ENCODE data around the gene NUMB.
"Not testable (repeated sequence)": the region's sequence is repeated elsewhere in the genome, so short reads cannot be mapped to it uniquely, and the experiment has no call there.

Gene NUMB

DNA sequence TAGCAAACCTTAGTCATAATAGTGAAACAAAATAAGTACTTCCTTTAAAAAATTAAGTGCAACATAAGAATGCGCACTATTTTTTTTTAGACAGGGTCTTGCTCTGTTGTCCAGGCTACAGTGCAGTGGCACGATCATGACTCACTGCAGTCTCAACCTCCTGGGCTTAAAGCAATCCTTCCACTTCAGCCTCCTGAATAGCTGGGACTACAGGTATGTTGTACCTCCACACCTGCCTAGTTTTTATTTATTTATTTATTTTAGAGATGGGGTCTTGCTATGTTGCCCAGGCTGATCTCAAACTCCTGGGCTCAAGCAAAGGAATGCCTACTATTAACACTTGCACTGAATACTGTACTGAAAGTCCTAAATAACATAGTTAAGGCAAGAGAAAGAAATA is 93.8 kb downstream of the NUMB start:
- DNase-seq (ENCODE audit: low spot score): no peak

DNA sequence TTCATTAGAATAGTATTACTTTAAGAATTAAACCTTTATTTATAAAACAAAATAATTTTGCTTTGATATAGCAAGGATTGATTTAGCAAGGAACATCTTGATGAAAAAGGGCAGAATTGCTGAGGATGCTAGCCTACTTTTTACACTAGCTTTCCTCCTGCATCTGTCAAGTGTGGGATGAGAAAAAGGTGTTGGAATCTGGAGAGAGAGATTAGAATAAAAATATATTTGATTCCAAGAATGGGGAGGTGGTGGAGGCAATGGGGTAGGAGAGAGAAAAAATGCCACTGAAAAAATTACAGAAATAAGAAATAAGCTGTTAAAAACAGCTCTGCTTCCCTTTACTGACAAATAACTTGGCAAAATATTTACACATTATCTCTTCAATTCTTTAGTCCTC is 98.9 kb downstream of the NUMB start:
- DNase-seq (ENCODE audit: low spot score): no peak

DNA sequence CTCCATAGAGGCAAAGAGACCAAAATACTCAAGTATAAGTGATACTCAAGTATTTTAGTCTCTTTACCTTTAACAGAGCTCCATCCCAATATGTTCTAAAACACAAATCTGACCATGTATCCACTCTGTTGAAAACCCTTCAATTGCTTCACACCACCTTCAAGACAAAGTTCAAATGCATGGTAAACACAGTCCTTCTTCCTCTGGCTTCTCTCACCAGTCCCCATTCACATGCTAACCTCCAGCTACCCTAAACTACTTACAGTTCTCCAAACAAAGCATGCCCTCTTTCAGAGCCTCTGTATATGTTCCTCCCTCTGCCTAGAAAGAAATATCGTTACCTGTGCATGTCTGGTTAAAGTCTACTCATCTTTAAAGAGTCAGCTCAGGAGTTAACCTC is 100.2 kb downstream of the NUMB start:
- no peak for DNase-seq (ENCODE audit: low spot score)

DNA sequence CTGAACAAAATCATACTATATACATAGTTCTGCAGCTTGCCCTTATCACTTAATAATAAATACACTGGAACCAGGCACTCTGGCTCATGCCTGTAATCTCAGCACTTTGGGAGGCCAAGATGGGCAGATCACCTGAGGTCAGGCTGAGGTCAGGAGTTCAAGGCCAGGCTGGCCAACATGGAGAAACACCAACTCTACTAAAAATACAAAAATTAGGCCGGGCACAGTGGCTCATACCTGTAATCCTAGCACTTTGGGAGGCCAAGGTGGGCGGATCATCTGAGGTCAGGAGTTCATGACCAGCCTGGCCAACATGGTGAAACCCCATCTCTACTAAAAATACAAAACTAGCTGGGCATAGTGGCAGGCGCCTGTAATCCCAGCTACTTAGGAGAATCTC is 109.3 kb downstream of the NUMB start:
- DNase-seq (ENCODE audit: low spot score): not testable (repeated sequence)

DNA sequence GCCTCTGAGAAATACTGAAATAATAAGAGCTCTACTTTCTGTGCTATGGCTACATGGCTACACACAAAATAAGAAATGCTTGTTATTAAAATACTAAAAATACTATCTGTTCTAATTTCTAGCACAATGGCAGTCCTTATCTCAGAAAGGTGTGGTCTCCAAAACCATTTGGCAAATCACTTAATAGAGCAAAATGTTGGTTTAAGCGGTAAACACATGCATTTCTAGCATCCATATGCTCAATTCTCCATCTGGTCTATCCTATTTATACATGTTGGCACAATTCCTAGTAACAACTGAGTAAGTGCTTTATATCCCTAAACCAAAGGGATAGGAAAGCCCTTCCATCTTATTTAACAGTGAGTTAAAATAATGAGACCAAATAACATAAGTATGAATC is 114.0 kb downstream of the NUMB start:
- DNase-seq (ENCODE audit: low spot score): no peak

- DNase-seq (ENCODE audit: low spot score): no peak
Observed at GRCh38 chr14:73342670-73343069, 115.7 kb downstream of the NUMB start.

DNA sequence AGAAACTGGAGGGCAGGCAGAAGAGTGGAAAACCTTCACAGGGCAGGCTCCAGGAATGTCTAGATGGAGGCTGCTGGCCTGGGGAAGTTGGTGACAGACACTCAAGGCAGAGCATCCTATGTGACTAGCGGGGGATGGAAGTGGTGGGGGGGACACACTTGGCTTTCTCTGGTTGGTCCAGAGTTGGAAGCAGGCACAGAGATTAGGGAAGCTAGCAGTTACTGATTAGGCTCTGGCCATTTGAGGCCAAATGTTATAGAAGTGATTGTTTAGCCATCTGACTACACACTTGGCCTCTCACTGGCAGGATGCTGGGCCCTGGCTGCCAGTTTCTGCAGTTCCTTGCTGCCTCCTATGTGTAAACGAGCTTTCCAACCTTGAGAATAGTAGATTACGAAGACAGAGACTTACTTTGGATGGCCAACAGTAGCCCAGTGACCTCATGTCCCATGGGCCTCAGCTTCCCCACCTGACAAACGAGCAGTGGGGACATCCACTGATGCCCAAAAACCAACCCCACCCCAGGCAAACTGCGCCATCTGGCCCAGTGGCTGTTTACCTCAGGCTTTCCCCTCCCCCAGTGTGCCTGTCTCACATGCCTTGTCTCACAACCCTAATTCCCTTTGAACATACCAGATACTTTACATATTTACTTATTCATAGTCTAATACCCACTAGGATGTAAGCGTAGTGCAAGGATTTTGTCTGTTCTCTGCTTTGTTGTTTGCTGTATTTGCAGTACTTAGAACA is 118.3 kb downstream of the NUMB start:
- no peak for DNase-seq (ENCODE audit: low spot score)

- no peak for DNase-seq (ENCODE audit: low spot score)
Observed at GRCh38 chr14:73339206-73339605, 119.1 kb downstream of the NUMB start.

- DNase-seq (ENCODE audit: low spot score): no peak
Observed at GRCh38 chr14:73338551-73338950, 119.8 kb downstream of the NUMB start.

DNA sequence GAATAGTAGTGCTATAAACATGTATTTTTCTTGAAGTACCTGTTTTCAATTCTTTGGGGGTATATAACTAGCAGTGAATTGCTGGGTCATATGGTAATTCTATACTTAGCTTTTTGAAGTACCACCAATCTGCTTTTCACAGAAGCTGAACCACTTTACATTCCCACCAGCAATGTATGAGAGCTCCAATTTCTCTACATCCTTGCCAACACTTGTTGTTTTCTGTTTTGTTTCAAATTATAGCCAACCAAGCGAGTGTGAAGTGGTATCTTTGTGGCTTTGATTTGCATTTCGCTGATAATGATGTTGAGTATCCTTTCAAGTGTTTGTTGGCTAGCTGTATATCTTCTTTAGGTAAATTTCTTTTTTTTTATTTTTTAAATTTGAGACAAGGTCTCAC is 125.3 kb downstream of the NUMB start:
- DNase-seq (ENCODE audit: low spot score): no peak

DNA sequence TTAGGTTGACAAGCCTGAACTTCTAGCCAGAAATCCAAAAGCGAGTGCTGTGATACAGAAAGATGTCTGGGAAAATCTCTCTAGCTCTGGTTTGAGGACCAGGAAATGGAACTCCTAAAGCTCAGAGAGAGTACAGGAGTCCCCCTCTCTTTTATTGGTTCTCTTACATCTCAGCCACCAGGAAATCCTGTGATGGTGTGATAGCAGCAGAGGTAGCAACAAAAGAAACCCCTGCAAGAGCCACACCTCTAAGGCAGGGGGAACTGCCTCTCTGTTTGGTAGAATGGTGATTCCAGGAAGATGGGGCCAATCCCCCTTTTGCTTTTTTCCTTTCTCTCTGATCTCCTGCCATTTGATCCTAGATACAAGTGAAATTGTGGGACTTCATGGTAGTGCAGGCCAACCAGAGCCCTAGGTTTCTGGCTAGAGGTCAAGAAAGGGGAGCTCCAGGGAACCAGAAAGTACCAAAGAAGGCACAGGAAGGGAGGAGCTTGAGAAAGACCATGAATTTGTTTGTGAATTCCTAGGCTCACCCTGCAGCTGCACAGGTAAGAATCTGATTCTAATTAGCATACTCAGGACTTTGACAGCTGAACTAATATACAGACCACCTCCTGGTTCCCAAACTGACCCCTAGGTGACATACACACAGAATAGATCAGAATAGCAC is 132.6 kb downstream of the NUMB start:
- no peak for DNase-seq (ENCODE audit: low spot score)

DNA sequence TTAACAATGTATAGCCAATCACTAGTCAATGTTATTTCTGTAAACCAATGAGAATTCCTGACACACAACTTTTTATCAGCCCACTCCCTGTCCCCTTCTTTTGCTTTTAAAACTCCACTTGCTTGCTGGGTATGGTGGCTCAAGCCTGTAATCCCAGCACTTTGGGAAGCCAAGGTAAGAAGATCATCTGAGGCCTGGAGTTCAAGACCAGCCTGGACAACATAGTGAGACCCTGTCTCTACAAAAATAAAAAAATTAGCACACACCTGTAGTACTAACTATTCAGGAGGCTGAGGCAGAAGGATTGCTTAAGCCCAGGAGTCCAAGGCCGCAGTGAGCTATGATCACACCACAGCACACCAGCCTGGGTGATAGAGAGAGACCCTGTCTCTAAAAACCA is 133.3 kb downstream of the NUMB start:
- no peak for DNase-seq (ENCODE audit: low spot score)

GRCh38 chr14:73324533-73324932 is 133.8 kb downstream of the NUMB start:
- no peak for DNase-seq (ENCODE audit: low spot score)

DNA sequence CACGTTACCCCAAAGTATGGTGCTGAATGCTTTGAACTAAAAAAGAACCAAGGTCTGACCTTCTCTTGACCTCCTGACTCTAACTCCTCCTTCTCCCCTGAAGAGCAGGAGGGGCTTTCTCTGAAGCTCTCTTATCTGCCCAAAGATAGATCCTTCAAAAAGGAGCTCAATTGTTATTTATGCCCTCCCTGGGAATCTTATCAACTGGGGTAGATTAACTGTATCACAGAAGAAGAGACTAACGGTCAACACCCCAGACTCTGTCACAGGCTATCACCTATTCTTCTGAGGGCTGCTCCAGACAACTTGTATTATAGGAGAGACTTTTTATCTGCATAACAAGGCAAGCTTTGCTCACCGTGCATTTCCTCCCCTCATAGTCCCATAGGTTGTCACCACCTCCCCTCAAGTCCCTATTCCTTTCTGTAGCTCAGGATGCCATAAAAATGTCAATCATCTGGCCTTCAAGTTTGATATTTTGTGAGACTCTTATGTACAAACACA is 134.4 kb downstream of the NUMB start:
- no peak for DNase-seq (ENCODE audit: low spot score)

DNA sequence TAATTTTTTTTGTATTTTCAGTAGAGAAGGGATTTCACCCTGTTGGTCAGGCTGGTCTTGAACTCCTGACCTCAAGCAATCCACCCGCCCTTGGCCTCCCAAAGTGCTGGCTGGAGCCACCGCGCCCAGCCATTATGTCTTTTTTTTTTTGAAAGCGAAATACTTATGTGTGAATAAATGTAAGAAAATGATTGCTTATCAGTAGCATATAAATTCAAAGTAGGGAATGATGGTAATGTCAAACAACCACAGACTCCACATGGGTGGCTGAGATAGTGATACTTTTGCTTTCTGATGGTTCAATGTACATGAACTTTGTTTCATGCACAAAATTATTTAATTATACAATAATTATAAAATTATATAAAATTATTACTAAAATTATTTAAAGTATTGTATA is 145.2 kb downstream of the NUMB start:
- no peak for DNase-seq (ENCODE audit: low spot score)

GRCh38 chr14:73312687-73313086 is 145.7 kb downstream of the NUMB start:
- no peak for DNase-seq (ENCODE audit: low spot score)

GRCh38 chr14:73311708-73312030 is 146.7 kb downstream of the NUMB start:
- DNase-seq (ENCODE audit: low spot score): no peak

DNA sequence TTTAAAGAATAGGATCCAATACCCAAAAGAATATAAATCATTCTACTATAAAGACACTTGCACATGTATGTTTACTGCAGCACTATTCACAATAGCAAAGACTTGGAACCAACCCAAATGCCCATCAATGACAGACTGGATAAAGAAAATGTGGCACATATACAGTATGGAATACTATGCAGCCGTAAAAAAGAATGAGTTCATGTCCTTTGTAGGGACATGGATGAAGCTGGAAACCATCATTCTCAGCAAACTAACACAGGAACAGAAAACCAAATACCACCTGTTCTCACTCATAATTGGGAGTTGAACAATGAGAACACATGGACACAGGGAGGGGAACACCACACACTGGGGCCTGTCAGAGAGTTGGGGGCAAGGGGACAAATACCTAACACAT is 149.1 kb downstream of the NUMB start:
- DNase-seq (ENCODE audit: low spot score): not testable (repeated sequence)

GRCh38 chr14:73307261-73307660 is 151.1 kb downstream of the NUMB start:
- no peak for DNase-seq (ENCODE audit: low spot score)

- no peak for DNase-seq (ENCODE audit: low spot score)
Observed at GRCh38 chr14:73305499-73305898, 152.8 kb downstream of the NUMB start.

DNA sequence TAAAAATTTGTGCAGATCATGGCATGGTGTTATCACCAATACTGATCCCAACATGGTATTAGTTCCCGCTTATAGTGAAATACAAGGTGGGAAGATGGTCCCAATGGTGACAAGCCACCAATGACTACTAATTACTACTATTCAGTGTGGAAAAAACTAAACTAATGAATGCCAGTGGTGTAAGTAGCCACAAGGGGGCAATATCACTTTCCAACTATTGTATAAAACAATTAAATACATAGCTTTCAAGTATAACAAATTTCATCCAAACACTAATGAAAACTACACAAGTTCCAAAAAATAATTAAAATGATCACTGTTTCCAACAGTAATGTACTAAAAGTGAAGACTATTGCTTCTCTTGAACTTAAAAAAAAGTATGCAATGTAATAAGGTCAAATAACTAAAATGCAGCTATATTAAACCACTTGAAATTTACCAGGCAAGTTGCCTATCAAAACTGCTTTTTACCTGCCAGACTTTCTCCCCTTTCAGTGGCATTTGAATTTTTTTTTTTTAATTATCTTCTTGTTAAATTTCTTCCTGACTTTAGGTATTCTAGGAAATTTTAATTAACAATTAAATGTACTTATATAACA is 163.0 kb downstream of the NUMB start:
- peak; percentile 30 for DNase-seq (ENCODE audit: low spot score)

GRCh38 chr14:73293782-73294781 is 164.3 kb downstream of the NUMB start:
- no peak for DNase-seq (ENCODE audit: low spot score)

All from SK-N-DZ (cell line).